ENCODE results near the gene FAM83E.

Gene FAM83E

DNA sequence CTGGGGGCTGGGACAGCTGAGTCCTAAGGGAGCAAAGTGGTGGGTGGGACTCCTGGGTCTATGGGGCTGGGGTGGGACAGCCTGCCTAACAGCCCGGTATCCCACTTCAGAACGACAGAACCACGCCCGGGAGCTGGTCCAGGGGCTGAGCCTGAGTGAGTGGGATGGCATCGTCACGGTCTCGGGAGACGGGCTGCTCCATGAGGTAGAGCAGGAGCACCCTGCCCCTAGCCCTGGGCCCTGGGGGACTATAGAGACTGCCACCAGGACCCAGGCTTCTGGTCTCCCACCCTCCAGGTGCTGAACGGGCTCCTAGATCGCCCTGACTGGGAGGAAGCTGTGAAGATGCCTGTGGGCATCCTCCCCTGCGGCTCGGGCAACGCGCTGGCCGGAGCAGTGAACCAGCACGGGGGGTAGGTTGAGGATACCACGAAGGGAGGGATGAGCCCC is 13.0 kb upstream of the FAM83E start:
- DNase-seq: no peak

DNA sequence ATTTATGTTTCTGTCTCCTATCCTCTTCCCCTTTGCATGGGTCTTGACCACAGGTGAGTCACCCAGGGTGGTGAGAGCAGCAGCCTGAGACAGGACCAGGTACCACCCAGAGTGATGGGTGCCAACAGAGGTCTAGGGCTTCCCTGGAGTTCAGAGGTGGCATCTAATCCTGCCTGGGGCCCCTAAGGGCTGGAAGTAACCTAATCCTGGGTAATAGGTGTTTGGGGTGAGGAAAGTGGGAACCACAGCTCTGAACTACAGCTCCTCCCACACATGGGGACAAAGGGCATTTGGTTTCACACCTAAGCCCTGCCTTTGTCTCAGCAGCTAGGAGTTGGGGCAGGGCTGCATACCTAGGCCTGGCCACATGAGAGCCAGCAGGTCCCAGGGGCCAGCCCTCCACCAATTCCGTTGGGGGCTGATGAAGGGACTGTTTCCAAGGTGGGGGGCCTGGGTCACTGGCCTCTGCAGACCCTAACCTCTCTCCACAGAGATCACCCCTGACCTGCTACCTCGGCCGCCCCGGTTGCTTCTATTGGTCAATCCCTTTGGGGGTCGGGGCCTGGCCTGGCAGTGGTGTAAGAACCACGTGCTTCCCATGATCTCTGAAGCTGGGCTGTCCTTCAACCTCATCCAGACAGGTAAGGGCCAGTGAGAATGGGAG is 12.5 kb upstream of the FAM83E start:
- no peak for DNase-seq

DNA sequence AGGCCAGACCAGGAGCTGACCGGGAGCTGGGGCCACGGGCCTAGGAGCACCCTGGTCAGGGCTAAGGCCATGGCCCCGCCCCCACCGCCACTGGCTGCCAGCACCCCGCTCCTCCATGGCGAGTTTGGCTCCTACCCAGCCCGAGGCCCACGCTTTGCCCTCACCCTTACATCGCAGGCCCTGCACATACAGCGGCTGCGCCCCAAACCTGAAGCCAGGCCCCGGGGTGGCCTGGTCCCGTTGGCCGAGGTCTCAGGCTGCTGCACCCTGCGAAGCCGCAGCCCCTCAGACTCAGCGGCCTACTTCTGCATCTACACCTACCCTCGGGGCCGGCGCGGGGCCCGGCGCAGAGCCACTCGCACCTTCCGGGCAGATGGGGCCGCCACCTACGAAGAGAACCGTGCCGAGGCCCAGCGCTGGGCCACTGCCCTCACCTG is 11.0 kb upstream of the FAM83E start:
- no peak for DNase-seq

DNA sequence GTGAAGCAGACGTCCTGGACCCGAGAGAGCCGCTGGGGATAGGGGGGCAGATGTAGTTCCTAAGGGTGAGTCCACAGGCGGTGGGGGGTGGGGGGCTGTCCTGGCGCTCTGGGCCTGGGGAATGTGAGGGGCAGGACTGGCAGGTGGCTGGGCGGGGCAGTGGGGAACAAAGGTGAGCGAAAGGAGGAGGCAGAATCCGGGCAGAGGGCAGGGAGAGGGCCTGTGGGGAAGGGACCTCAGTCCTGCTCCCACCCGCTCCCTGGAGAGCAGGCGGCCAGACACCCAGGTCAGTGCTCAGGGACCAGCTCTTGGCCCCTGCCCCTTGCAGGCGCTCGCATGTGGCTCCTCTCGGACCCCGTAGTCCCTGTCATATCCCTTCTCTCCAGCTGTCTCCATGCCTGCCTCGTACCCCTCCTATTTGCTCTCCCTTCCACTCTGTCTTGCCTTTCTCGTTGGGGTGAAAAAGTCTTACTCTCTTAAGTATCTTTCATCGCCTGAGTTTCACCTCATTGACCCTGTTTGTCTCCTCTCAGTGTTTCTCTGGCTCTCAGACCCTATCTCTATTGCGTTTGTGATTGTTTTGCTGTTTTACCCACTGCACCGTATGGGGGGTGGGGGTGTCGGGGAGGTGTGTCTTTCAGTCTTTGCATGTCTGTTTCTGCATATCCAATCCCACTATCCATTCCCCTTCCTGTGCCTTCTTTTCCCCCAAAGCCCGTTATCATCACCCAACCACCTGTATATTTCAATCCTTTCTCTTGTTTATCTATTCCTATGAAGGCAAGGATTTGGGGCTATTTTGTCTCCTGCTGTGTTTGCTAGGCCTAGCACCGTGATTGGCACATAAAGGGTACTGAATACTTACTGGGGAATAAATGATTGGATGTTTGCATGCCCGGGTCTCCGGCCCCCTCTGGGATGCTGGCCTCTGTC is 10.2 kb upstream of the FAM83E start:
- DNase-seq: no peak

DNA sequence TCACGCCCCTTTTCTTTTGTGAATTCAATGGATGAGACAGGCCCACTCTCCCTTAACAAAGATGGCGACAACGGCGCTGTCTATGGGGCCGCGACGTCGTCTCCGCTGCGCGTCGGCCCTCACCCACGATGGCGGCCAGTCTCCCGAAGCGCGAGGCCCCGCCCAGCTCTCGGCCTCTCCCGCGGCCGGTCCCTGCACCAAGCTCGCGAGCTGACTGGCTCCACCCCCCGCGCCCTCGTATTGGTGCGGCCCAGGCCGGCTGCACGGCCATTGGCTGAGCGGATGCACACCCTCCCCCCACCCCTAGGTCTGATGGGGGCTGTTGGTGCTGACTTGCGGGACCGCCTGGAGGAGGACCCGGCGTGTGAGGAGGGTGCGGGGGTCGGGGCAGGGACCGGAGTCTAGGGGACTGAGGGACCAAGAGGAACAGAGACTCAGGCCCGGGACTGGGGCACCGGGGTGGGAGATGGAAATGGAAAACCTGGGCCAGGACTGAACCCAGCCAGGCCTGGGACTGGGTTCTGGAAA is 9.3 kb upstream of the FAM83E start:
- peak; percentile 93 for DNase-seq

DNA sequence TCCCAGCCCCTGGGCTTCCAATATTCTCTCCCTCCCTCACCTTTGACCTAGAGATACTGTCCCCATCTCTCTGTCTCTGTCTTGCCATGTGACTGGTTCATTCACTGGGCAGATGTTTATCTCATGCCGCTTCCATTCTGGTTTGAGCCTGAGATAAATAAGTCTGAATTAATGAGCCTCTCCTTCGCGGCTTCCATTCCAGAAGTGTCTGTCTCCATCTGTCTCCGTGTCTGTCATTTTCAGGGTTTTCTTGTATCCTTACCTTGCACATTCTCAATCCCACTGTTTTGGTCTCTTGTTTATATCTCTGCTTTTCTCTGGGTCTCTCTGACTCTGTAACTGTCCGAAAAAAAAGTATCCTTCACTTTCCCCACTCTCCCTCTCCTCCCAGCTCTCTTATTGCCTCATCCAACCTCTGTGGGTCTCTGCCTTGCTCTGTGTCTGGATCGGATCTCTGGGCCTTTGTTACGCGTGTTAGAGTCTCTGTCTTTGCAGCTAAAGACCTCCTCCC is 8.7 kb upstream of the FAM83E start:
- DNase-seq: peak; percentile 56

DNA sequence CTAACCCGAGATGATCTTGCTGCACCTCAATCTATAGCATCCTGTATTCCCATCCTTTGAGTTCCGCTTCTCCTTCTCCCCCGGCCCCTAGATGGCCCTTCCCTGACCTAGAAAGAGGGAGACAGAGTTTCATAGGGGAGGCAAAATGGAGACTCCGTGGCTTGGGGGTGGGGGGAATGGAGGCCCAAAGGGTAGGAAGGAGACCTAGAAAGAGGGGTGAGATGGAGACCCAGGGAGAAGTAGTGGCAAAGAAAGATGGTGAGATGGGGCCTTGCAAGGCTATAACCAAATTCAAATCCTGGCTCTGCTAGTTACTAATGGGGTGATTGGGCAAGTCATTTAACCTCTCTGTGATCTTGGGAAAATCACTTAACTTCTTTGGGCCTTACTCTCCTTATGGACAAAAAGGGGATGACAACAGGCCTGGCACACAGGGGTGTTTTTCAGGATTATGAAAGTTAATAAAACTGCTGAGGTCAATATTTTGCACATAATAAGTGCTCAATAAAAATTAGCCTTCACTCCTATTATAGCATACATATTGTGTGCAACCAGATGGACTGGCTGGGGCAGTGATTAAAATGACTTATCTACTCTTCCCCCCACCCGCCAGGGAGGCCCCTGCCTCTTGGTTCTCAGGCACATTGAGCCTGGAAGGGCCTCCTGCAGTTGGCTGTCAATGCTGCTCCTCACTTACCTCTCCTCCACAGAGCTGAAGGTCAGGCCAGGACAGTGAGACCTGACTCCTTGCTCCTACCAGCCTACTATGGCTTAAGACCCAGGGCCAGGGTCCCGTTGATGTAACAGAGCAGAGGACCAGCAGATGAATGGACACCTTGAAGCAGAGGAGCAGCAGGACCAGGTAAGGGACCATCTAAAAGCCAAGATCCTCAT is 5.1 kb upstream of the FAM83E start:
- DNase-seq: no peak

DNA sequence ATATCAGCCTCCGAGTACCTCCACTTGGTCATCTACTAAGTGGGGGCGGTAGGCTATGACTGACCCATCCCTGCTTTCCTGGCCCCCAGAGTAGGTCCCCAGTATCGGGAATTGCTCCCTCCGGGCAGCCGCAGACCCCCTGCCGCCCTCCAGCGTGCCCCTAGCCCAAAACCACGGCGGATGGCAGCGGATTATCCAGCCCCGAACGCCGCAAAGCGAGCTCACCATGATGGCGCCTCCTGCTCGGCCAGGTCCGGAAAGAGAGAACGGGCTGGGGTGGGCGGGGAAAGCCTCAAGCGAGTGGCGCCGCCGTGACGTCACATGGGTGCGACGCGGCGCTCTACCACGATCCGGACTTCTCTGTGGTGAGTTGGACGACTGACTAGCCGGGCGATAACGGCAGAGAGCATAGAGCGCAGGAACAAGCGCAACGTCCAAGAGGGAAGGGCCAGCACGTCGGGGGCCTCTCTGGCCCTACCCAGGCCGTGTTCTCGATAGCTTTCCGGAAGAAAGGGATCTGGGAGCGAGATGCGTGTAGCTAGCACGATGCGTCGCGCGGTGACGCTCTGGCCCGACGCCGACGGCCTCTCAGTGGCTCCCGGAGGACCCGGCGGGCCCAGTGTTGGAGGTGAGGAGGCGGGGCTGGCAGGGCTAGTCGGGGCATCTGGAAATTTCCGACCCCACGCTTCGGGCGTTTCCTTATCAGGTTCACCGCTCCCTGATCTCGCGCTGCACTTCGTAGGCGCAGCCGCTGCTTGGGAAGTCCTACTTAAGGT is 4.2 kb upstream of the FAM83E start, which contains the start of the genes RPL18 and SPHK2:
Gene RPL18 (minus strand): TSS at position 263 of the 776 bp plus-strand sequence. CDS start 35 bp downstream, at position 228.
Gene SPHK2 (plus strand): TSS at position 591 of the 776 bp plus-strand sequence. CDS start 1,009 bp downstream, outside the sequence.
- peak; percentile 97 for DNase-seq

DNA sequence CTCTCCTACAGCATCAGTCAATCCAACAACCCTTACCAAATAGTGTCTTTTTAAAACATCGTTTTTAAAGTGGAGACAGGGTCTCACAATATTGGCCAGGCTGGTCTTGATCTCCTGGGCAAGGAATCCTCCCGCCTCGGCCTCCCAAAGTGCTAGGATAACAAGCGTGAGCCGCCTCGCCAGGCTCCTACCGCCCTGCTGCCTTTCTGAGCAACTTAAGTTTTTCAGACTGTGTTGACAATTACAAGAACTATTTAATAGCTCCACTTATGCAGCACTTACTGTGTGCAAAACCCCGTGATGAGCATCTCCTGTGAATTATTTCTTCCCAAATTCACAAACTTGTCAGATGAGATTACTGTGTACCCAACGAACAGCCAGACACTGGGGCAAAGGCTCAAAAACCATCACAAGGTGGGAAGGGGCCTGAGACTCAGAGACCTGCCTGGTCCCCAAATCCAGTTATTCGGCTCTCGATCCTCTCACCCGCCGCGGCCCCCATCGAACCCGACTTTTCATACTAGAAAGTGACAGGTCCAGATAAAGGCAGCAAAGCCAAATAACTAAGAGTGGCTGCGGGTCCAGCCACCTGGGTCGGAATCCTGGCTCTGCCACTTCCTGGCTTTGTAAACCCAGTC is 3.5 kb upstream of the FAM83E start:
- DNase-seq: no peak

DNA sequence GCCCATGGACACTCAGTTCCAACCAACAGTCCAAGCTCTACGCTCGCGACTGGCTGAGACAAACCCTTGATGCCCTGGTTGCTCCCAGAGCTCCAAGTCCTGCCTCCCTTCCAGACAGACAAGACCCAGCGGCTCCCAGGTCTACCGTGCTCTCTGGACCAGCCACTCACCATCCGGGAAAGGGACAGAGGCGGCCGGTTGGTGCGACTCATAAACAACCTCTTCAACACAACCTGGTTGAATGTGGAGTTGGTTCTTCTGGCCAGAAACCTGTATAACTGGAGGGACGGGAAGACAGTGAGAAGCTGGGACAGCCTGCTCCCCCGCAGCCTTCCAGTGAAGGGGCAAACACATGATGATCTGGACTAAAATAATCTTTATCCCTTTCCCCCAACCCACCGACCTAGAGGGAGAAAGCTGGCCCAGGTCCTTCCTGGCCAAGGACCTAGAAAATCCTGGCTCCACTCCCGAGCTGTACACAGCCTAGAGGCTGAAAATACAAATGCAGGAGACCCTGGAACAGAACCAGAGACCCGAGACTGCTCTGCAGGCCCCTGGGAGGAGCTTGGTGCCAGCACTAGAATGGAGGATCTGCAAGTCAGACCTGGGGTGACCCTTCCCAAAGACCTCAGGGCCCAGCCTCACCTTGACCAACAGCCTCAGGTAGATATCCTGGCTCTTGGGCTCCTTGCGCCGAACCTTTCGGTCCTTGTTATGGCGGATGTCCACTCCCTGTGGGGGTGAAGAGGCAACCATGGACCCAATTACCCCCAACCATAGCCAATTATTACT is 2.5 kb upstream of the FAM83E start:
- DNase-seq: no peak

DNA sequence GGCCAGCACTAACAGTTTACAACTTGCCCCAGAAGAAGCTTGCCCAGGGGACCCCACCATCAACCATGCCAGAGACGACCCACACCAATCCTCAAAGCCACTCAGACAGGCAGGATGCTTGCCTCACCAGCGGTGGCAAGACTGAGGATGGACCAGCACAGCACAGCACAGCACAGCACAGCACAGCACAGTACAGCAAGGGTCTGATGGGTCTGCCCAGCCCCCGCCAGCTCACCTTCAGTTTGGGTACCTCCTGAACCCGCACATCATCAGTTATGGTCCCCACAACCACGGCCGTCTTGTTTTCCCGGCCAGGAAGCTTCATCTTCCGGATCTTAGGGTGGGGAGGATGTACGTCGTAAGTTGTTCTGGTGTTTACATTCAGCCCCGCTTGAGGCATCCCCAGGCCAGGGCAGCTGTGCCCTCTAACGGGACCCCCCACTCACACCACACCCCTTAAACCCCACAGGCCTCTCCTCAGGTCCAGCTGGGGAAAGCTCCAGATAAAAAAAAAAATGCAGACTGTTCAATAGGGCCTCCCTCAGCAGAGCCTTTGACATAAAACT is 1.7 kb upstream of the FAM83E start:
- no peak for DNase-seq

DNA sequence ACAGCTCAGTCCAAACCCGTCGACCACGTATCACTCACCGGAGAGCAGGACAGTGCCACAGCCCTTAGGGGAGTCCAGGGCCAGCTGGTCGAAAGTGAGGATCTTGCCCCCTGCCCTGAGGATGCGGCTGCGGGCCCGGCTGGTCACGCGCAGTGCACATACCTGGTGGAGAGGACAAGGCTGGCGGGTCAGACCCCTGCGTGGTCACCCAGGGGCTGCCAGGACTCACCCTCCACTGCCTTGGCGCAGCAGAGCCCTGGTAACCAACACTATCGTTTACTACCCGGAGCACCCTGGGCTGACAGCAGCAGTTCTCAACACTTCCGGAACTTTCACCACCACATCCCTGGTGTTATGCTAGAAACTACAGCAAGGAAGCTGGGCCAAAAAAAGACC is 1.2 kb upstream of the FAM83E start:
- DNase-seq: no peak

DNA sequence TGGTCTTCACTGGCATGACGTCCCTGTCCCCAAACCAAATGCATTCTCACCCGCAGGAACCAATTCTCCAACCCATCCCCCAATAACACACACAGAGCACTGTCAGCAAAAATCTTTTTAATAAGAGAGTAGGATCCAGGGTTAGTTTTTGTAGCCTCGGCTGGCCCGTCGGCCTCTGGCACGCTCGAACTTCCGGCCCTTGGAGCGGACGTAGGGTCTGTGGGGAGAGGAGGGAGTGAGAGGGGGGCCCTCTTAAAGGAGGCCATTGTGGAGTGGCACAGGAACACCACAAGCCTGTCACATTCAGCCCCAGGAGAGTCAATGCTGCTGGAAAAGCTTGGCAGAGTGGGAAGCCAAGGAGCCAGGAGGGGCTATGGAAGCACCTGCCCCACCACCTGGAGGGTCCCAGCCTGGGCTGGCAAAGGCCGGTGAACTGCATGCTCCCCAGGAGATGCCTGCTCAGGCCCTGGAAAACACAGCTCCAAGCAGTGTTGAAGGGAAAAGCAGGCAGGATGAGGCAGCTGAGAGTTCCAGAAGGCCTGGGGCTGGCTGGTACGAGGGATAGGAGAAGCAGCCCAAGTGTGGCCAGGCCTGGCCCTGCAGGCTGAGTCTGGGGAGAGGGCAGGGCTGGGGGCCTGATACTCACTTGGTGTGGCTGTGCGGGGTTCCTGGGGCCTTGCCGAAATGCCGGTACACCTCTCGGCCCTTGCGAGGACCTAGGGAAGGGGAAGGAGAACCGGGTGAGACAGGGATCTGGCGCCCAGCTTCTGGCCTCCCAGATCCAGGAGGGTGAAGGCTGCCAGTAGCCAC is 560 bp upstream of the FAM83E start:
- no peak for DNase-seq

DNA sequence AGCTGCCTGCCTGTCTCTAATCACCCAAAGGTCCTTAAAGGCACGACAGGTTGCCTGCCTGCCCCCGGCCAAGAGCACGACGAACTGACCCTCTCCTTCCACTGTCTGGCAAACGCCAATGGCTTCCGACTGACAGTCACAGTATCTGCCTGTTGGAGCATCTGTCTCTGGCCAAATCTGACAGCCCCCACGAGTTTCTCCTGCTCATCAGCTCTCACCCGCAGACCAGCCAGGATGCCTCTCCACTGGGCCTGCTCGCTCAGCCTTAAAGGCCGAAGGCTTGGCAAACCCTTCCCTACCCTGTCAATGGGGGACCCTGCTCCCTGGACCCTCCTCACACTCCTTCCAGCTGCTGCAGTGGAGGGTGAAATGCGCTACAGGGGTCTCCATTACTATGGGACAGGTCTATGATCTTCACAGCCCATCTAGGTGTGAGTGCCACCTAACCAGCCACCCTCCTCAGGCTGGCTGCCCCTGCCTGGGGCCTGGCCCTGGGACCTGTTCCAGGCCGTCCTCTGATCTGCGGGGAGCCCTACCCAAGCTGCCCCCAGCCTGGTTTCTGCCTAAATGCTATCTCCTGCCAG is 932 bp downstream of the FAM83E start:
- DNase-seq: no peak

DNA sequence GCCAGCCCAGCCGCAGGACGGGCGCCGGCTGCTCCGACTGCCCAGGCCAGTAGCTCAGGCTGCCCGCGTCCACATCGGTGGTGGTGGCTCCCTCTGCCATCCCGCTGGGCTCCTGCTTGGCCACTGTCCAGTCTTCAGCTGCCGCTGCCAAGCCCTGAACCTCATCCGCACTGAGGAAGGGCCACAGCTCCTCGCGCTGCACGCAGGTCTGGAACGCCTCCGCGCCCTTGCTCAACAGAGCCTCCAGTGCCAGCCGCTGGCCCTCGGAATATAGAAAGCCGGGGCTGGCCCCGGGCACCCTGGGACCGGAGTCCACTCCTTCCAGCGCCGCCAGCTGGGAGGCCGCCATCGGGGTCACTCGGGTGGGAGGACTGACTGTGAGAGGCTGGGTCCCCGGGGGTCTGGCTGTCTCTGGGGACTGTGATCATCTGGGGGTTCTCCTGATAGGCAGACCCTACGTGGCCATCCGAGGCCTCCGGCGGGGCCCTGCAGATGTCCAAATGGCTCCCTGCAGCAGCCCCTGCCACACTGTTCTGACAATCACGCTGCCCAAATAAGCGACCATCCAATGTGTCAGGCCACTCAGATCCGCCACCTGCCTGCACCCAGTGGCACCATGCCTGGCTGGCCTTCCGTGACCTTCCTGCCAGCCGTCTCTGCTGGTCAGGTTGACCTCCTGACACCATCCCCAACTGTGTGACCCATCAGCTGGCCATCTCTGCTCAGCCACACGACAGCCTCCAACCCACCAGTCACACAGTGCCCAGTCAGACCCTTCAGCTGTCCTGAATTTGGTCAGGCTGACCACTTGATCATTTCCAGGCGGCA is 1.6 kb downstream of the FAM83E start:
- no peak for DNase-seq

DNA sequence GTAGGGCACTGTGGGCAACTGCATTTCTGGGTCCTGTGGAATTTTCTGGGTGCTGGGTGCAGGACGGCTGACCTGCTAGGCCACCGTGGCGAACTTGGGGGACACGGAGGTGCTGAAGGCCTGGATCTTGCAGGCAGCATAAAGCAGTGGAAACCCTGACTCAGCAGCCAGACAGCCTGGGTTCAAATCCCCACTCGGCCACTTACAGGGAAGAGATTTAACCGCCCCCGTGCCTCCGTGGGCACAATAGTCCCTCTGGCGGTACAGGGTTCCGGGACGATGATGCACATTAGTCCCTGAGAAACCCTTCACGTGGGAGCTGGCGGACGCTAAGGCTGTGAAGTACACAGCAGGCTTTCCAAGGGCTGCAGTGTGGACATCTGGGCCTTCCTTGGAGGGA is 3.0 kb downstream of the FAM83E start:
- no peak for DNase-seq

DNA sequence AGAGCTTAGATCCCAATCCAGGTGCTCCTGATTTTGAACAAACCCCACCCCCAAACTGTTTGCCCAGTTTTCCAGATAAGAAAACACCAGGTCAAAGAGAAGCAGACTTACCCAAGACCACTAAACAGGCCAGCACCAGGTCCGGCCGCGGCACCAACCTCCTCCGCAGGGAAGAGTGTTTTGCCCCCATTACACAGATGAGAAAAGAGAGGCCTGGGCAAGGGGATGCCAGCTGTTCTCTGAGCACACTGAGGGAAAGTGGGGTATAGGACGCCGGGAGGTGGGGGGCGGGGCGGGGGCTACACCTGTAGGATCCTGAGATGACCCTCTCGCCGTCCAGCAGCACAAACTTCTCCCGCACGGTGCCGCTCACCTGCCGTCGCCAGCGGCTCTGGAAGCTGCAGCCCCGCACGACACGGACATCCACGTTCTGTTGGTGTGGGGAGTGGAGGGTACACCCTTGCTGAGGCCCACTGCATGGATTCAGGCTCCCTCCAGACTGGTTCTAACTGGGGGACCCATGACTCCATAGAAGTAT is 5.2 kb downstream of the FAM83E start:
- DNase-seq: no peak
